Skeletal muscle tissue (tissue), 5 donors: ENCODE results near the gene SEC14L2. TPM values are rescaled to one million over a fixed set of nuclear protein-coding genes. Genes with fewer than 3 reads are reported as not detected.
"Not testable (repeated sequence)": the region's sequence is repeated elsewhere in the genome, so short reads cannot be mapped to it uniquely, and the experiment has no call there.

Experiments used
- H3K27ac ChIP-seq: one replicate; pipeline ENCODE4 v1.7.0; 2013; ENCODE audit warnings: mild to moderate bottlenecking, low read depth, low read length, inconsistent platforms
- H3K27me3 ChIP-seq, 3 donors: one replicate each; pipeline ENCODE4 v1.7.0; 2013; ENCODE audit warnings: low read length in 3 of 3; ENCODE audit not compliant: control insufficient read depth in 3 of 3, insufficient read depth in 3 of 3
- H3K36me3 ChIP-seq, 3 donors: one replicate each; pipeline ENCODE4 v1.7.0; 2013; ENCODE audit warnings: low read length in 3 of 3; ENCODE audit not compliant: control insufficient read depth in 3 of 3, insufficient read depth in 3 of 3
- H3K4me1 ChIP-seq, 3 donors: one replicate each; pipeline ENCODE4 v1.7.0; 2013; ENCODE audit warnings: low read length in 3 of 3, mild to moderate bottlenecking in 3 of 3; ENCODE audit not compliant: control insufficient read depth in 3 of 3, insufficient read depth in 3 of 3
- H3K4me3 ChIP-seq, 3 donors: one replicate each; pipeline ENCODE4 v1.7.0; 2013; ENCODE audit warnings: low read length in 3 of 3
- H3K9ac ChIP-seq, 3 donors: one replicate each; pipeline ENCODE4 v1.7.0; 2013; ENCODE audit warnings: low read length in 3 of 3, mild to moderate bottlenecking in 3 of 3, moderate library complexity in 2 of 3, low read depth in 1 of 3
- H3K9me3 ChIP-seq, 3 donors: one replicate each; pipeline ENCODE4 v1.7.0; 2013; ENCODE audit warnings: low read length in 3 of 3; ENCODE audit not compliant: control insufficient read depth in 3 of 3
- small RNA-seq: library from RNA; depleted of rRNA; stranded (forward); fragments of <200 nt; gene quantifications from one replicate; pipeline ENCODE3, GENCODE V24; 2014
- total RNA-seq: library from RNA; depleted of rRNA; stranded (reverse); fragments of >200 nt; gene quantifications from one replicate; pipeline ENCODE4 v1.2.3, GENCODE V29; 2014
- donor health status: Osteomylitis.

Gene SEC14L2
- total RNA-seq, 1 donor from 2014 or later = 2.1 TPM

GRCh38 chr22:30460555-30460954 lies 63.7 kb downstream of the SEC14L2 start:
- not testable (repeated sequence) for H3K9ac ChIP-seq, H3K36me3 ChIP-seq, H3K4me1 ChIP-seq, H3K27ac ChIP-seq, H3K9me3 ChIP-seq, H3K4me3 ChIP-seq
- H3K27me3 ChIP-seq = peaks cover 5 to 16% (median 14%) of the 10 kb centered on the region in 3 donors

- H3K9me3 ChIP-seq = no peaks in the 10 kb centered on the region
- H3K27ac ChIP-seq = no peak overlapping the region
- H3K4me1 ChIP-seq = no peaks in the 10 kb centered on the region
- H3K4me3 ChIP-seq = no peak overlapping the region
- H3K36me3 ChIP-seq = no peaks in the 10 kb centered on the region
- H3K27me3 ChIP-seq = peaks cover 2 to 34% (median 20%) of the 10 kb centered on the region in 3 donors
- H3K9ac ChIP-seq = no peak overlapping the region
Observed at GRCh38 chr22:30469165-30469564, 72.3 kb downstream of the SEC14L2 start.

GRCh38 chr22:30470655-30471054 lies 73.8 kb downstream of the SEC14L2 start:
- Histone ChIP-seq H3K9ac (no peak overlapping the region), H3K36me3 (no peaks in the 10 kb centered on the region), H3K4me3 (no peak overlapping the region), H3K27ac (no peak overlapping the region), H3K9me3 (no peaks in the 10 kb centered on the region), H3K4me1 (no peaks in the 10 kb centered on the region), H3K27me3 (peaks cover 2 to 43% (median 23%) of the 10 kb centered on the region in 3 donors)

GRCh38 chr22:30471616-30472318 lies 74.9 kb downstream of the SEC14L2 start, which contains the start of gene SEC14L3:
Gene SEC14L3, minus strand, starts transcription at chr22:30472017. Its CDS starts 59 bp downstream, at chr22:30471958.
- H3K9me3 ChIP-seq = no peaks in the 10 kb centered on the region
- H3K27ac ChIP-seq = no peak within 1 kb of the TSS
- H3K36me3 ChIP-seq = no peaks in the 10 kb centered on the region
- H3K4me1 ChIP-seq = no peaks in the 10 kb centered on the region
- H3K9ac ChIP-seq = no peak within 1 kb of the TSS
- no peak within 1 kb of the TSS for H3K4me3 ChIP-seq
- H3K27me3 ChIP-seq = peaks cover 2 to 46% (median 27%) of the 10 kb centered on the region in 3 donors

- no peak overlapping the region for H3K27ac ChIP-seq
- H3K9ac ChIP-seq = no peak overlapping the region
- no peaks in the 10 kb centered on the region for H3K9me3 ChIP-seq
- H3K36me3 ChIP-seq = no peaks in the 10 kb centered on the region
- no peaks in the 10 kb centered on the region for H3K4me1 ChIP-seq
- H3K27me3 ChIP-seq = peaks cover 2 to 46% (median 27%) of the 10 kb centered on the region in 3 donors
- no peak overlapping the region for H3K4me3 ChIP-seq
Observed at GRCh38 chr22:30472994-30473720, 76.3 kb downstream of the SEC14L2 start.

- Histone ChIP-seq H3K4me3 (no peak overlapping the region), H3K36me3 (no peaks in the 10 kb centered on the region), H3K4me1 (no peaks in the 10 kb centered on the region), H3K9me3 (no peaks in the 10 kb centered on the region), H3K9ac (no peak overlapping the region), H3K27ac (no peak overlapping the region), H3K27me3 (peaks cover 2 to 46% (median 29%) of the 10 kb centered on the region in 3 donors)
Observed at GRCh38 chr22:30474121-30474520, 77.3 kb downstream of the SEC14L2 start.

Small RNAs within 50 kb of the gene (small RNA-seq; reads per million reads assigned to genes)
- gene AC004832.3 (not detected), gene RNU6-564P (not detected)

Other genes with a start within 250 kb of the SEC14L2 start
- 0.52 TPM for gene LIF, start 150.3 kb upstream of the SEC14L2 start, total RNA-seq
- 0.52 TPM for gene OSM, start 130.2 kb upstream of the SEC14L2 start, total RNA-seq
- gene CASTOR1, start 107.5 kb upstream of the SEC14L2 start, total RNA-seq = 2.6 TPM
- 7.3 TPM for gene TBC1D10A, start 70.1 kb upstream of the SEC14L2 start, total RNA-seq
- 18.8 TPM for gene SF3A1, start 40.1 kb upstream of the SEC14L2 start, total RNA-seq
- 1.0 TPM for gene CCDC157, start 40.0 kb upstream of the SEC14L2 start, total RNA-seq
- 7.3 TPM for gene RNF215, start 9.6 kb upstream of the SEC14L2 start, total RNA-seq
- gene MTFP1, start 28.8 kb downstream of the SEC14L2 start, total RNA-seq = 6.8 TPM
- gene SEC14L3, start 75.0 kb downstream of the SEC14L2 start, total RNA-seq = not detected
- gene SEC14L4, start 108.7 kb downstream of the SEC14L2 start, total RNA-seq = under 0.01 TPM
- not detected for gene SEC14L6, start 149.7 kb downstream of the SEC14L2 start, total RNA-seq
- gene GAL3ST1, start 177.6 kb downstream of the SEC14L2 start, total RNA-seq = 2.6 TPM
- gene PES1, start 194.9 kb downstream of the SEC14L2 start, total RNA-seq = 43.3 TPM
- gene TCN2, start 210.2 kb downstream of the SEC14L2 start, total RNA-seq = 5.2 TPM
- 2.1 TPM for gene SLC35E4, start 238.8 kb downstream of the SEC14L2 start, total RNA-seq